Cardiac muscle cell (in vitro differentiated cells and primary cell): ENCODE results near the gene COG7. TPM values are rescaled to one million over a fixed set of nuclear protein-coding genes. Genes with fewer than 3 reads are reported as not detected.

Experiments used
- DNase-seq, 2 donors: peaks; one replicate each; pipeline versions ENCODE4 v3.0.0 to v3.0.0-alpha.2; 2010 to 2017; ENCODE audit warnings: low read depth in 1 of 2, low spot score in 1 of 2
- H3K27ac ChIP-seq: fragments of 200-600 bp; sonication (generic); 2 replicates; pipeline ENCODE4 v1.5.1; 2016
- H3K27me3 ChIP-seq: fragments of 200-600 bp; sonication (generic); 2 replicates; pipeline ENCODE4 v1.6.0; 2016; ENCODE audit warnings: control low read depth
- H3K36me3 ChIP-seq: fragments of 200-600 bp; sonication (generic); 2 replicates; pipeline ENCODE4 v1.5.1; 2016; ENCODE audit warnings: control low read depth
- H3K4me1 ChIP-seq: fragments of 200-600 bp; sonication (generic); 2 replicates; pipeline ENCODE4 v1.8.1; 2017; ENCODE audit warnings: low read depth, mild to moderate bottlenecking, mixed run types
- H3K4me3 ChIP-seq: fragments of 200-600 bp; sonication (generic); 2 replicates; pipeline ENCODE4 v1.5.1; 2016; ENCODE audit warnings: mild to moderate bottlenecking
- H3K9me3 ChIP-seq: fragments of 200-600 bp; sonication (generic); 2 replicates; pipeline ENCODE4 v1.5.1; 2017; ENCODE audit warnings: low read depth, mild to moderate bottlenecking, control low read depth
- polyA plus RNA-seq: library from polyadenylated mRNA; unstranded; fragments of >200 nt; fragmentation: Nextera tagmentation; extraction: Ambion mirVana; gene quantifications from 2 replicates; pipeline ENCODE4 v1.2.1, GENCODE V29; 2016
- total RNA-seq: library from RNA; depleted of rRNA; stranded (reverse); fragments of >200 nt; gene quantifications from 2 replicates; pipeline ENCODE4 v1.2.3, GENCODE V29; 2016
- TF ChIP-seq, protein P1 (sequence below): IDR thresholded peaks from 2 replicates; pipeline ENCODE4 v1.5.1; 2012; ENCODE audit warnings: low read depth, mild to moderate bottlenecking, low read length

Gene COG7
- total RNA-seq: 9.7 and 23.5 TPM in 2 replicates
- polyA plus RNA-seq: 10.6 and 11.9 TPM in 2 replicates

DNA sequence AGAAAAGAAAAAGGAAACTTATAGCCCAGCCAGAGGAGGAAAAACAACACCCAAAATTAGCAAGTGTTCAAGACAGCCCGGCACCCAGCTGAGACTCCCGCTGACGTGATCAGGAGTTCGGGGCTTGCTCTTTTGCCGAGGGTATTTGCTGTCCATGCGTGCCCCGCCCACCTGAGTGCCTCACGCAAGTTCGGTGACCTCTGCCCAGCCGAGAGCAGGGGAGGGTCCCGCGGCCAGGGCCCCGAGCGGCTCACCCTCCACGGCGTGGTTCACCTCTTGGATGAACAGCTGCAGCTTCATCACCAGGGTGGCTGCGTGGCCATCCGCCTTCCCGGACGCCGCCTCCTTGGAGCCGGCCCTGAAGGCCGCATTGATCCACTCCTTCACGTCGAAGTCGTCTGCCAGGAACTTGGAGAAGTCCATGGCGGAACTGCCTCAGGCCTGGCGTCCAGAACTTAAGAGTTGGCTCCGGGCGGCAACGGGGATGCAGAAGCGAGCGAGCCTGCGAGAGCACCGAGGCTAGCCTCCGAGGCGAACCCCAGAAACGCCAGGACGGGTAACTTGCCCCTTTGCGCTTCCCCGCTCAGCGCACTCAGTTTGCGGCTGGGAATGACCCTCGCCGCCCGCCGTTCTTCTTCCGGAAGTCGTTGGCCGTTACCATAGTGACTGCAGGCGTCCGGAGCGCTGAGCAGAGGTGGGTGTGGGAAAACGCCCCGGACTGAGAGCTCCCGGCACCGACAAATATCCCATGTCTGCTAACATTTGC is at the start of gene COG7:
COG7 (minus strand) TSS at position 618 of the 766 bp plus-strand sequence; CDS start at position 423, 195 bp downstream.
- H3K27me3 ChIP-seq: no peaks in the 10 kb centered on the region
- peaks cover 6% of the 10 kb centered on the region for H3K4me1 ChIP-seq
- H3K27ac ChIP-seq: peak within 1 kb of the TSS; percentile 67

DNA sequence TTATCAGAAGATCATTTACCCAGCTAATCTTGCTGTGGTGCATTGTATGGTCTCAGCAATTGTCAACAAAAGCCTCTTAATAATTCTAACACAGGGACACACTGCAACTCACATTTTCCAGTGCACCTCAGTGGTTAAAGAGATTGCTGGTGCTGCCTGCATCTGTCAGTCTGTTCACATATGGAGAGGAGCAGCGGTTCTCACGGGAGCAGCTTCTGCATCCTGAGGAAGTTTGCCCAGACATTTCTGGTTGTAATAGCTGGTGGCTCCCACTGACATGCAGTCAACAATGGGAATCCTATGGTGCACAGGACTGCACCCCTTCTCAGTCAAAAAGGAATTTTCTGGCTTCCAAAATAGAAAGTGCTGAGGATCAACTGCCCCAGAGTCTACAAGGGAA is 49.5 kb upstream of the COG7 start:
- DNase-seq: no peak
- Histone ChIP-seq H3K27ac (no peak overlapping the region), H3K27me3 (no peaks in the 10 kb centered on the region), H3K36me3 (peaks cover 6% of the 10 kb centered on the region), H3K9me3 (no peaks in the 10 kb centered on the region), H3K4me3 (no peak overlapping the region), H3K4me1 (peaks cover 25% of the 10 kb centered on the region)
- TF ChIP-seq, protein P1, sequence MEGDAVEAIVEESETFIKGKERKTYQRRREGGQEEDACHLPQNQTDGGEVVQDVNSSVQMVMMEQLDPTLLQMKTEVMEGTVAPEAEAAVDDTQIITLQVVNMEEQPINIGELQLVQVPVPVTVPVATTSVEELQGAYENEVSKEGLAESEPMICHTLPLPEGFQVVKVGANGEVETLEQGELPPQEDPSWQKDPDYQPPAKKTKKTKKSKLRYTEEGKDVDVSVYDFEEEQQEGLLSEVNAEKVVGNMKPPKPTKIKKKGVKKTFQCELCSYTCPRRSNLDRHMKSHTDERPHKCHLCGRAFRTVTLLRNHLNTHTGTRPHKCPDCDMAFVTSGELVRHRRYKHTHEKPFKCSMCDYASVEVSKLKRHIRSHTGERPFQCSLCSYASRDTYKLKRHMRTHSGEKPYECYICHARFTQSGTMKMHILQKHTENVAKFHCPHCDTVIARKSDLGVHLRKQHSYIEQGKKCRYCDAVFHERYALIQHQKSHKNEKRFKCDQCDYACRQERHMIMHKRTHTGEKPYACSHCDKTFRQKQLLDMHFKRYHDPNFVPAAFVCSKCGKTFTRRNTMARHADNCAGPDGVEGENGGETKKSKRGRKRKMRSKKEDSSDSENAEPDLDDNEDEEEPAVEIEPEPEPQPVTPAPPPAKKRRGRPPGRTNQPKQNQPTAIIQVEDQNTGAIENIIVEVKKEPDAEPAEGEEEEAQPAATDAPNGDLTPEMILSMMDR: no peak

More for the DNA sequence above, at the start of gene COG7:
- DNase-seq: peak; percentile 89 to 92
- H3K4me3 ChIP-seq: peak within 1 kb of the TSS; percentile 81
- H3K36me3 ChIP-seq: peaks cover 7% of the 10 kb centered on the region
- no peaks in the 10 kb centered on the region for H3K9me3 ChIP-seq
- TF ChIP-seq, protein P1: no peak

DNA sequence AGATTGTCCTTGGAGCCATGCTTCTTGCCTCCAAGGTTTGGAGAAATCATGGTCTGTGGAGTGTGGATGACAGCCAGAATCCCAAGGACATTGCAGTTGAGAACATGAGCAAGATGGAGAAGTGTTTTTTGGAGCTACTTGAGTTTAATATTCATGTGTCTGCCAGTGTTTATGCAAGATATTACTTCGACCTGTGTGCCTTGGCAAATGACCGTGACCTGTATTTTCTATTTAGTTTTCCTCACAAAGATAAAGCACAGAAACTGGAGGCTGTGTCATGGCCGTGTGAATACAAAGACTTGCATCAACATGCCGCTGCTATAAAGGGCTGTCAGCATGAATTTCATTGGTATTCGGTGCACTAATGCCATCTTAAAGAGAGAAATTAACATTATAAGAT is 48.3 kb upstream of the COG7 start:
- TF ChIP-seq, protein P1: no peak
- Histone ChIP-seq H3K27me3 (no peaks in the 10 kb centered on the region), H3K4me3 (no peak overlapping the region), H3K4me1 (peaks cover 28% of the 10 kb centered on the region), H3K27ac (no peak overlapping the region), H3K9me3 (no peaks in the 10 kb centered on the region), H3K36me3 (peaks cover 6% of the 10 kb centered on the region)
- DNase-seq: no peak

DNA sequence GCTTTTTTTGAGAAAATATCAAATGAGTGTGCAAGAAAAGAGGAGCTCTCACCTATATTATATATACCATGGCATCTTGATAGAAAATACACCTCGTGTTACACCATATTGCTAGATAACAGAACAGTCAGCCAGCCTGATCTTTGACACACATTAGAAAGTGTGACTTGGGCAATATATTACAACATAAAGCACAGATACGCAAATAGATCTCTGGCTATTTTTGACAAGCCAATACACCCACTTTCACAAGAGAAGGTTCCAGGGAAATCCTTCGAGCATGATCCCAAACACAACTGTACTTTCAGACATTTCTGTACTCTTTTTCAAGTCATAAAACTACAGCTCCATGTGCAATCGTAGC is 47.9 kb upstream of the COG7 start:
- Histone ChIP-seq H3K4me1 (peaks cover 27% of the 10 kb centered on the region), H3K27me3 (no peaks in the 10 kb centered on the region), H3K4me3 (no peak overlapping the region), H3K27ac (no peak overlapping the region), H3K36me3 (peaks cover 6% of the 10 kb centered on the region), H3K9me3 (no peaks in the 10 kb centered on the region)
- DNase-seq: peak in 1 of 2 donors; percentile 11
- TF ChIP-seq, protein P1: no peak

DNA sequence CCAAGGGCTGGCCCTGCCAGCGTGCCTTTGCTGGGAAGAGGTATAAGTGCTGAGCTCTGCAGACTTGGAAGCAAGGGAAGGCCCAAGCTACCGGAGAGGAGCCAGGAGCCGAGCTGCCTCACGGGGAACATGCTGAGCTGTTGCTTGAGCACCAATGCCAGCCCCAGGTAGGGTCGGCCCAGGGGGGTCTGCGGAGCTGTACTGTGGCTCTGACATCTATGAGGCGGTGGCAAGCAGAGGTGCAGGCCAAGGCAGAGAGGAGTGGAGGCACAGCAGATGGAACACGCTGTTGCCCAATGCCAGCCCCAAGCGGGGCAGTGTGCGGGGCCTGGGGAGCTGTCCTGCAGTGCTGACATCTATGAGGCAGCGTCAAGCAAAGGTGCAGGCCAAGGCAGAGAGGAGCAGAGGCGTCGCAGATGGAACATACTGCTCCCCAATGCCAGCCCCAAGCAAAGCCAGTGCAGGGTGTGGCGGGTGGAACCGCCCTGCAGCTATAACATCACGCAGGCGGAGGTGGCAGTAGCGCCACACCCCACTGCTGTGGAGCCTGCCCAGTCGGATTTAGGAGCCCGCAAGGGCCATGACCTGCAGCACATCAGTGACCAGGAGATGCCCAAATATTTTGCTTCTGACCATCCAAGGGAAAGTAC is 47.3 kb upstream of the COG7 start:
- H3K4me1 ChIP-seq: peaks cover 22% of the 10 kb centered on the region
- no peak overlapping the region for H3K27ac ChIP-seq
- H3K36me3 ChIP-seq: peaks cover 10% of the 10 kb centered on the region
- H3K27me3 ChIP-seq: no peaks in the 10 kb centered on the region
- H3K4me3 ChIP-seq: no peak overlapping the region
- H3K9me3 ChIP-seq: no peaks in the 10 kb centered on the region
- no peak for DNase-seq
- TF ChIP-seq, protein P1: no peak
